HG03558 (cell line): ENCODE results near the gene ZNF771.

Experiments used
- ATAC-seq: cut with Tn5 transposase; IDR thresholded peaks from one replicate; pipeline ENCODE4 v1.9.1; 2021; ENCODE audit warnings: moderate number of reproducible peaks; ENCODE audit not compliant: unreplicated experiment; ENCODE audit errors: extremely low read depth

The ZNF771 gene

GRCh38 chr16:30407102-30407803 is at the start of gene ZNF771:
Gene ZNF771, plus strand, starts transcription at chr16:30407606. Its CDS starts 448 bp downstream, at chr16:30408054.
- no peak for ATAC-seq

- ATAC-seq = no peak
These were observed 49.5 kb upstream of the ZNF771 start for GRCh38 chr16:30357715-30358576.

DNA sequence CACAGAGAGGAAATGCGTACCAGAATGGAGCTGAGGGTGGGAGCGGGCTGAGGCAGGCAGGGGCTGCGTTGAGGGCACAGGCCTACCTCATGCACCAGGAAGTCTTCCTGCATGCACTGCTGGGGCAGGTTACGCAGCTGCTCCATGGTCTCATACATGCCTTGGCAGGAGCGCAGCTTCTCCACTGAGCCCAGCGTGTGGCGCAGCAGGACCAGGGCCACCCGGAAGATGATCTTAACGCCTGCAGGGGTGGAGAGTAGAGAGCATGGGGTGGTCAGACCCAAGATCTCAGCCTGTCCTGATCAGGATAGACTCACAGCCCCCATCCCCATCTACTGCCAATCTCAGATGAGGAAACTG is 48.8 kb upstream of the ZNF771 start:
- no peak for ATAC-seq

DNA sequence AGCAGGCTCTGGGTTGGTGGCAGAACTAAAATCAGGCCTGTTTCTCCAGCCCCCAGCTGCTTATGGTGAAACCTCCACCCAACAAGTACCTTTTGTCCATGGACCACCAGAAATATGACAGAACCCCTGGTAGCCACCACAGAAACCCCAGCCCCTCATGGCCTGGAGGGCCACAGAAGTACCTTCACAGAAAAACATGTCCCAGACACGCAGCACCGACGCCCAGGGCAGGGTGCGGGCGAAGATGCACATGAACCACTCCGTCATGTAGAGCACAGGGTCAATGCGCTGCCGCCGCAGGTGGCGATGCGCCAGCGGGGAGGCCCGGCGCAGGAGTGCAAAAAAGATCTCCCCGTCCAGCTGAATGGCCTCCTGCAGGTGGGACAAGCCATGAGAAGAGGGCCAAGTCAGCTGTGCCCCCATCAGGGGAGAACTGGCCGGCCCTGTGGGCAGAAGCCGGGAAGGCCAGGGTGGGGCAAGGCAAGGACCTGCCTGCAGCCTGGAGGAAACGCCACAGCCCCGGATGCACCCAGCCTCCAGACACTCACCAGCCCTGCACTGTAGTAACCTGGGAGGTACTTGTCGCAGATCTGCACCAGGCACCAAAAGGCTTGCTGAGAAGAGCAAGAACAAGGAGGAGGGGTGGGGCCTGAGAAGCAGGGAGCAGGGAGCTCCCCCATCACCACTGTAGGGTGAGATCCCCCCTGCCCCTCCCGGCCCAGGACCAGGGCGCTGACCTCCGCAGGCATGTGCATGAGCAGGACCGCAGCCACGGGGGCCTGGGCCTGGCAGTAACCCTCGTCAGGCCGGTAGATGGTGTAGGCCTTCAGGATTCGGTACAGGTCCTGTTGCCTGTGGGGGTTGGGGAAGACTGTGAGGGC is 48.2 kb upstream of the ZNF771 start:
- no peak for ATAC-seq

GRCh38 chr16:30359871-30360170 is 47.6 kb upstream of the ZNF771 start:
- ATAC-seq = no peak

DNA sequence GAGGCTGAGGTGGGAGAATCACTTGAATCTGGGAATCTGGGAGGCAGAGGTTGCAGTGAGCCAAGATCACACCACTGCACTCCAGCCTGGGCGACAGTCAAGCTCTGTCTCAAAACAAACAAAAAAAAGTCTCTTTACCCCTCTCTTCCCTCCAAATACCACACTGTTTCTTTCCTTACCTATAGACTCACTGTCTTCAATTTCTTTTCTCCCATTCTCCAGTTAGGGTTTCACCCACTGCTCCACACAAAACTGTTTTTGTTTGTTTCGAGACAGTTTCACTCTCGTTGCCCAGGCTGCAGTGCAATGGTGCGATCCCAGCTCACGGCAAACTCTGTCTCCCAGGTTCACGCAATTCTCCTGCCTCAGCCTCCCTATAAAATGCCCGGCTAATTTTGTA is 46.2 kb upstream of the ZNF771 start:
- no peak for ATAC-seq

GRCh38 chr16:30365200-30365599 is 42.2 kb upstream of the ZNF771 start:
- ATAC-seq = no peak

- ATAC-seq = no peak
These were observed 40.9 kb upstream of the ZNF771 start for GRCh38 chr16:30366511-30366910.

DNA sequence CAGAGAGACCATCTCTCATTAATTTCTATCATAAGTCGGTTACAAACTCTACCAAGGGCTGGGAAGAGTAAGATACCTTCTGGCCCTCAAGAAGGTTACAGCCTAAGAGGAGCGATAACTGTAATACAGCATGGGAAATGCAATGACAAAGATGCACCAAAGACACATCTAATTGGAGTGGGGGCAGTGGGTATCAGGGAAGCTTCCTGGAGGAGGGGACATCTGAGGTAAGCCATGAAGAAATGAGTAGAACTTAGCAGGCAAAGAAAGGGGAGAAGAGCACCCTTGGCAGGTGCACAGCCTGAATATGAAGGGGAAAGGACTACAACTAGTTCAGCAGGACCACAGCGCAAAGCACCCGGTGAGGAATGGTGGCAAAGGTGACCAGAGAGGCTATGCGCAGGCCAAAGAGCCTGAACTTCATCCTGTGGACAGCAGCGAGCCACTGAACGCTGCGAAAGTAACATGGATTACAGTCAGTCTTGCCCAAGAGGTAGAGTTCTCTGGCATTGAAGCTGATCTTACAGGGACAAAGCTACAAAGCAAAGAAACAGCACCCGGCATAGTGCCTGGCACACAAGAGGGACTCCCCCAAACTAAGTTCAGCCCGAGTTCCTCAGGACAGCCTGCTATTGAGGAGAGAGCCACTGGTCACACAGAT is 39.9 kb upstream of the ZNF771 start:
- no peak for ATAC-seq

DNA sequence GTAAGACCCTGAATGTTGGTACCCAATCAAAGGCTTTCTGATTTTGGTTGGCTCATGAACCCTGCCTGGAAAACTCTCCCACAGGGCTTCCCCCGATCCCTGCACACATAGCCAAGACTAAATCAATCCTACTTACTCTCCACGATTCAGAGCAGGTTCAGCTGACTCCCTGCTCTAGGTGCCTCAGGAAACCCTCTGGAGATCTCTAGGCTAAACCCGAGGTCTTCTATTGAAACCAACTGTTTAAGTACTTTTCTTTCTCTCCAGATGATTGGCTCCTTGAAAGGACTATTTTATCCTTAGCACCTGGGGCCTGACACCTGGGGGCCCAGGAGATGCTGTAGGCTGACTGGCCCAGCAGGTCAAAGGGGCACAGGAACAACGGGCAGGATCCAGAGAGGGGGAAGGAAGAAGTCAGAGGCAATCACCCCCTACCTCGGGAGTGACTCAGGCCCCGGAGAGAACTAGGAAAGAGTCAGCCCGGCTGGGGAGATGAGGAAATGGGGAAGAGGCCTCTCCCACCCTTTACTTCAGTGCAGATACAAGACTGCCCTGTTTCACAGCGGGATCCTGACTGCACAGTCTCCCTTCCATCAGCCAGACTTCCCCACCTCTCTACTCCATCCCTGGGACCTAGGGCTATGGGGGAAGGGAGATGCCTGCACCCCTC is 39.1 kb upstream of the ZNF771 start:
- no peak for ATAC-seq

DNA sequence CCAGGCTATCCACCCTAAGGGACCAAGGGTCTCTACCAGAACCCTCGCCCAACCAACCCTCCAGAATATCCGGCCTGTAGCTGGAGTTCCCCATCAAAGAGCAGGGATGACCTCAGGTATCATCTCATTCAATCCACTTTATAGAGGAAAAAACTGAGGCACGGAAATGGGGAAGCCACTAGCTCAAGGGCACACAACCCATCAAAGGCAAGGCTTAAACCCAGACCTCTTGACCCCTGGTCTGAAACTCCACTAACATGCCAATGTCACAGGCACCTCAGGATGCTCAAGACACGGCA is 38.7 kb upstream of the ZNF771 start:
- no peak for ATAC-seq

DNA sequence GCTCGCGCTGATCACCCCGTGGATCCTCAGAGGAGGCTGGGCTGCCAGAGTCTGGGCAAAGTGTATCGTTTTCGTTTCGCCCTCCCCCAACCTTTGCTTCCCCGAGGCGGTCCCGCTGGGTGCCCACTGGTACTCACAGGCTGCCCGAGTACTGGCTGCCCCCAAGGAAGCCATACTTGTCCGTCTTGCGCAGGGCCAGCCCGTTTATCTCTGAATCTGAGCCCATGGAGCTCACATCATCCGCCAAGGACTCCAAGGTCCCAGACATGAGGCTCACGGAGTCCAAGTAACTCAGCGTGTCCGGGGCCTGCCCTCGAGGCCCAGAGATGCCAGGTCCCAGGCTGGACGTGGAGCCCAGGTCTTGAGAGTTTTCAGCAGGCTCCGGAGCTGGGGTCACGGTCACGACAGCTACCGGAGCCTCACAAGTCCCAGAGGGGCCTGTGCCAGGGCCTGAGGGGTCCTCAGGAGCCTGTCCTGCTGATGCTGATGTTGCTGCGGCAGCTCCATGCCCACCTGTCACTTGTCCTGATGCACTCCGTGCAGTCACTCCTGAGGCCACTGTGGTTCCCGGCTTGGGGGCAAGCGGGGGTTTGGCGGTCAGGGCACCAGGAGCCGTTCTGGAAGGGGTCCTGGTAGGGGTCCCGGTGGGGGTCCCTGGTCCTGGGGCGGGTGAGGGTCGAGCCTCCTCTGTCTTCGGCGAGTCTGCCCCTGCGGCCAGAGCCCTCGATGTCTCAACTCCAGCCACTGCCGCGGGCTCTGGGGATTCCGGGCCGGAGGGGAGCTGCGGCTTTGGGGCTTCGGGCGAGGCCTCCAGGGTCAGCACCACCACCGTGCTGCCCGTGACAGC is 38.1 kb upstream of the ZNF771 start:
- ATAC-seq = no peak

DNA sequence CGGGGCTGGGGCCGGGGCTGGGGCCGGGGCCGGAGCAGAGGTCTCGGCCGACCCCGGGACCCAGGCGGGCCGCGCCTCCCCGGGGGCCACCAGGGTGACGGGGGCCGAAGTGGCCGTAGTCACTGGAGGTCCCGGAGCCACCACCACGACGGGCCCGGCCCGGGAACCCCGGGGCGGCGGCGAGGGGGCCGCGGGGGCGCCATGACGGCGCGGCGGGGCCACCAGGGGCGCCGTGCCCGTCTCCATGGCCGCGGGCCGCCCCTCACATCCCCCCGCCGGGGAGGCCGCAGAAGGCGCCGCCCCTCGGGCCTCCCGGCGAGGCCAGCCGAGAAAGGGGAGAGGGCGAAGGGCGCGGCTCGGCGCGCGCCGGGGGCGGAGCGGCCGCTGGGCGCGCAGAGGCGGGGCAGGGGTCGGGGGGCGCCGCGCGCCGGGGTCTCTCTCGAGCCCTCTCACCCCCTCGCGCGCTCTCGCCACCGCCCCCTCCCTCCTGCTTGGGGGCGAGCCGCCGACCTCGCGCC is 37.4 kb upstream of the ZNF771 start:
- ATAC-seq = no peak

- peak; percentile 49 for ATAC-seq
These were observed 36.8 kb upstream of the ZNF771 start, which contains the start of gene TBC1D10B for GRCh38 chr16:30370456-30371247. Gene TBC1D10B, minus strand, starts transcription at chr16:30370494. Its CDS starts 311 bp downstream, at chr16:30370183.

DNA sequence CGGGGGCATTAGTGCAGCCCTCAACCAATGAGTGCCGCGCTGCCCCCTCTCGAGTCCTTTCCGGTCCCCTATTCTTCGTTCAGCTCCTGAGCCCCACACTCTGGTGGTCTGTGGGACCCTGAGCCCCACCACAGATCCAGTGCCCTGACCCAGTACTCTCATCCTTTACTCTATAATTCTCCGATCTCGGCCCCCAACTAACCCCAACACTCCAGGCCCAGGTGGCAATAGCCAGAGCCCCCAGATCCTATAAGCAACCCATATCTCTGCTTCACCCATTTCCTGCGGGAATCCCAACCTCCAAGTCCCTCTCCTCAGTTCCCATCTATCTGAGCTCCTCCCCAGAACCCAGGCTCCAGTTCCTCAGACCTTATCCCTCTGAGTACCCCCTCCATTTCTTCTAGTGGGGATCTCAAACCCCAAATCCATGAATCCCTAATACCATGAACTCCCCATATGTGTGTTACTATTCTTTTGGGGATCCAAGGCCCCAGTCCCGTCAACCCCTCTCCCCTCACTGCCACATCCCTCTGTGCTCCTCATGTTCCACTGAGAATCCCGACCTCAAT is 36.1 kb upstream of the ZNF771 start:
- ATAC-seq = no peak

GRCh38 chr16:30372038-30372712 is 35.2 kb upstream of the ZNF771 start:
- no peak for ATAC-seq

- no peak for ATAC-seq
These were observed 34.7 kb upstream of the ZNF771 start for GRCh38 chr16:30372725-30373124.
